CD4-positive, alpha-beta T cell treated with Interleukin-12 subunit alpha and Interleukin-12 subunit beta, for 1 hour (primary cell): ENCODE data around the gene C4orf51.
"Not testable (repeated sequence)": the region's sequence is repeated elsewhere in the genome, so short reads cannot be mapped to it uniquely, and the experiment has no call there.

Experiments used
- DNase-seq: peaks from one replicate; pipeline ENCODE4 v3.0.0-alpha.2; 2020

Gene C4orf51

DNA sequence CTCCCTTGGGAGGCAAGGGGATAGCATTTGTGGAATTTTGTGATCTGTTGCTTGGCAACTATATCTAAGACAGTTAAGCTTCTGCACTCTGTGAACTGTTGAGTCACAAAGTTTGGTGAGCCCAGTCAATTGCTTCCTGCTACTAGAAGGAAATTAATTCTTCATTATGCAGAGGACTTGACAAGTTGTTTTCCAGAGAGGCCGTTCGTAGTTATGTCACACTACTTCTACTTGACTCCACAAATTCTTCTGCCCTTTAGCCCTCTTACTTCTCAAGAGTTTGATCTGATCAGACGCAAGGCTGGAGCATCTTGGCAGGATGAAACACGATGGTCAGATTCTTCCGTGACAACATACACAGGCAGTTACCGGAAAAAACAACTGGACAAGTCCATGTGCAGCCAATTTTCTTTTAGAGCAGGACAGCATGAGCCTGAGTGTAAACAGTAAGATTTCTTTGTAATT lies at the start of gene C4orf51:
TSS of gene C4orf51 (plus strand) at position 156 of the 465 bp plus-strand sequence. CDS start at position 214, 58 bp downstream.
- no peak for DNase-seq

DNA sequence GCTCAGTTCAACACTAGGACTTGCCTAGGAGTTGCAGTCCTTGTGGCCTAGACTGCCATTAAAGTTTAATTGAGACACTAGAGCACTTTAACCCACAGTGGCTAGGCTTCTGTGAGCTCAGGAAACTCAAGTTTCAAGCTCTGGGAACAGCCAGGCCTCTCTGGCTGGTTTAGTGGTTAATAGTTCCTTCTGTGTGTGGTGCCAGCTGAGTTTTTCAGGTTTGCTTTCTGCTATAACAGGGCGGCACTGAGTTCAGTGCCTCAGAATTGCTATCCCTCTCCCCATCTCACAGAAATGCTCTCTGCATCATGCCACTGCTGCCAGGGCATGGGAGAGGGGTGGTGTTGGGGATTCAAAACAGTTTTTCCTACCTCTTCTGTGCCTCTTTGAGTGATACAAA lies 44.8 kb upstream of the C4orf51 start:
- DNase-seq: no peak

DNA sequence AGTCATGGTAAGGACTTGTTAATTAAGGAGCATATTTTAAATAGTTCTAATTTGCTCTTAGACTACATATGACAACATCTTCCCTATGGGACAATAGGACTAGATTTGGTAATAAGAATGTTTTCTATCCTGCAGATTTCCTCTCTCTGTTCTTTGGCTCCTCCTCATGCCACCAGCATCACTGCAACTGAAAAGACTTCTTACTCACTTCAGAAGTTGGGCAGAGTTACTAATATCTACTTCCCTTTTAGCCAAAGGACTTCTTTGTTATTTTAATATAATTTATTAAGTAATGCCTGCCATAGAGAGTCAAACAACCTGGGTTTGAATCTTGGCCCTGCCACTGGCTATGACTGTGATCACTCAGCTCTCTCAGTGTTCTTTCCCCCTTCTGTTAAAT lies 44.3 kb upstream of the C4orf51 start:
- no peak for DNase-seq

DNA sequence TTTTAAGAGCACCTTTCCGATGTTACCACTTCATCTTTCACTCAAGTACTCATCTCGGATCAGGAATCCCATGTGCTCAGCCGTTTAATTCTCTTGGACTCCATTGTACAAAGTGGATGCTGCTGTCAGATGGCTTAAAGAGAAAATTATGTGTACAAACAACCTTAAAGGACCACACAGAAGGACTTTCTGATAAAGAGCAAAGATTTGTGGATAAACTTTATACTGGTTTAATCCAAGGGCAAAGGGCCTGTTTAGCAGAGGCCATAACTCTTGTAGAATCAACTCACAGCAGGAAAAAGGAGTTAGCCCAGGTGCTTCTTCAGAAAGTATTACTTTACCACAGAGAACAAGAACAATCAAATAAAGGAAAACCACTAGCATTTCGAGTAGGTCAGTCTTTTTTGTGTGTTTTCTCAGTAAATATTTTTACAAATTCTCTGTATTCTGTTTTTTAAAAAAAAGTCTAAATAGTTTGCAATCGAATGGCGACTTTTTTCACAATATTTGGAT lies 40.7 kb upstream of the C4orf51 start:
- no peak for DNase-seq

DNA sequence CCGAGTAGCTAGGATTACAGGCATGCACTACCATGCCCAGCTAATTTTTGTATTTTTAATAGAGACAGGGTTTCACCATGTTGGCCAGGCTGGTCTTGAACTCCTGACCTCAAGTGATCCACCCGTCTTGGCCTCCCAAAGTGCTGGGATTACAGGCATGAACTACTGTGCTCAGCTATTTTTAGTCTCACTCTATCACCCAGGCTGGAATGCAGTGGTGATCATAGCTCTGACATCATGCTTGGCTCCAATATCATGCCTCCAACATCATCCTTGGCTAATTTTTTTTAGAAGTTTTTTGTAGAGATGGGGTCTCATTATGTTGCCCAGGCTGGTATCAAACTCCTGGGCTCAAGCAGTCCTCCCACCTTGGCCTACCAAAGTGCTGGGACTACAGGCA lies 39.7 kb upstream of the C4orf51 start:
- DNase-seq: not testable (repeated sequence)

DNA sequence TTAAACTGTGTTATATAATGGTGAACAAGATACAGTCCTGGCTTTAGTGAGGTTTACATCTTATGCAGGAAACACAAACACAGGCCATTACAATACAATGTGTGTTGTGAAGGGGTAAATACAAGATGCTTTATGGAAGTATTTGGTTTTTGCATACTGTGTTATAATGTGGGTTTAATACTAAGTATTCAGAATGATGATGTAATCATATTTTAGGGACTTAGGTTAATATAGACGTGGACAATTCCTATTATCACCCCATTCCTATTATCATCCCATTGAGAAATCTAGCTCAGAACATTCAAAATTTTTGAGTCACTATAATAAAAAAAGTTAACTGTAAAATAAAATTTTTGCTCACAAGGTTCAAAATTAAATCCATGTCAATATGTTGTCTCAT lies 36.7 kb upstream of the C4orf51 start:
- no peak for DNase-seq

DNA sequence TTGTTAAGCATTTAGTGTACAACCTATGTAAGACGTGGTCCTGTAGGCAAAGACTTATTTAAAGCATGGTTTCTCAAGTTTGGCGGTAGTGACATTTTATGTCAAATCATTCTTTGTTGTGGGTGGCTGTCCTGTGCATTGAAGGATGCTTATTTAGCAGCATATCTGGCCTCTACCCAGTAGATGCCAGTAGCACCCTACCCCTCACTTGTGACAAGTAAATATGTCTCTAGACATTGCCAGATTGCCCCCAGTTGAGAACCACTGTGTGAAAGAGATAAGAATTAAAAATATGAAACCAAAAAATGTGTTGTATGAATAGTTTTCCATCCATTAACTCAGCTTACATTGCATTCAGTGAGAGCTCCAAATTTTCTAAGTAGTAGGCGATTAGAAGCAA lies 35.2 kb upstream of the C4orf51 start:
- DNase-seq: no peak

DNA sequence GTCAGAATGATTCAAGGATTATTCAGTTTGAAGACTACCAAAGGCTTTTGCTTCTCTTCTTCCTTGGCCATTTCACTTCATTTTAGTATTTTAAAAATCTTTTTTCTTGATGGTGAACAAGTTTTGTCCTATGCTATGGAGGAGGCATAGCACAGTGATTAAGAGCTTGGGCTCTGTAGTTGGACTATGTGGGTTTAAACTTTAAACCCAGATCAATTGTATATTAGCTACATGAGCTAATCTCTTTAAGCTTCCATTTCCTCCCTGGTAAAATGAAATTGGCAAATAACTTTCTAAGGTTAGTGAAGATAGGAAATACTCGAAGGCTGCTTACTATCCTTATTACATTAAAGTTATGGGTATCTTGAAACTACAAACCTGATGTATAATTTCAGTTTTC lies 23.8 kb upstream of the C4orf51 start:
- no peak for DNase-seq

DNA sequence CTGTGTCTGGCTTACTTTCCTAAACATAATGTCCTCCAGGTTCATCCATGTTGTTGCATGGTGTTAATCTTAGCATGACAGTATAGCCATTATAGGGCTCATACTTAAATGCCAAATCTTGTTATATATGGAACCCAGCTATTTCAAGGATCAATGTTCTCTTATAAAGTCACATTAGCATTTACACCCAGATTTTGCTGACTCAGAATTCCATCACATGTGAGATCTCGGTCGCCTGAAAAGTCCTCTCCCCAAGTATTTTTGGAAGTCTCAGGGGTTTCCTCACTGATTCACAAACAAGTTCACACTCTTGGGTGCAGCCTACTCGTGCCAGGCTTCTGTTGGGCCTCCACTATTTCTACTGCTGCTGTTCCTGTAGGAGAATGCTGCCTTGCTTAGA lies 19.9 kb upstream of the C4orf51 start:
- no peak for DNase-seq

DNA sequence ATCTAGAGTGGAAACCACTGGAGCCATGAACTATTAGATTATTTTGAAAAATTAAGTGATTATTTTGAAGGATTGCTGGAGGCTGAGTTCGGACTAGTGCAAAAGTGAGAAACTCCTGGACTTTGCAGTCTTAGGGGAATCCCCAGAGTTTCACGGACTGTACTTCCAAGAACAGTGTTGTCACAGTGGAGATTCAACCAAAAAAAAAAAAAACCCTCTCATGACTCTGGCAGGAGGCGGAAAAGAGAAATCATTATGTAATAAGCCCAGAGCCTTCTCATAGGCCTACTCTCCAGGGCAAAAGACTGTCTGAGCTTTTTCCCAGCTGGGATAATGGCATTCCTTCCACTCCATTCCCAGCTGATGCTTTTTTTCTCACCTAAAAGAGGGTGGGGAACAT lies 16.8 kb upstream of the C4orf51 start:
- no peak for DNase-seq

DNA sequence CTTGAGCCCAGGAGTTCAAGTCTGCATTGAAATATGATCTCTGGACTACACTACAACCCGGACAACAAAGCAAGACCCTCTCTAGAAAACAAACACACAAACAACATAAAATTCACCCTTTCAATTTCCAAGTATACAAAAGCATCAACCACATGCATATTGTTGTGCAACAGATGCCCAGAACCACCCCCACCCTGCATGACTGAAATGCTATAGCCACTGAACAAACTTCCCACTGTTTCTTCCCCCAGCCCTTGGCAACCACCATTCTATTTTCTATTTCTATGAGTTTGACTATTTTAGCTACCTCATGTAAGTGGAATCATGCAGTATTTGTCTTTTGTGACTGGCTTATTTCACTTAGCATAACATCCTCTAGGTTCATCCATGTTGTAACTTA lies 14.2 kb upstream of the C4orf51 start:
- no peak for DNase-seq

DNA sequence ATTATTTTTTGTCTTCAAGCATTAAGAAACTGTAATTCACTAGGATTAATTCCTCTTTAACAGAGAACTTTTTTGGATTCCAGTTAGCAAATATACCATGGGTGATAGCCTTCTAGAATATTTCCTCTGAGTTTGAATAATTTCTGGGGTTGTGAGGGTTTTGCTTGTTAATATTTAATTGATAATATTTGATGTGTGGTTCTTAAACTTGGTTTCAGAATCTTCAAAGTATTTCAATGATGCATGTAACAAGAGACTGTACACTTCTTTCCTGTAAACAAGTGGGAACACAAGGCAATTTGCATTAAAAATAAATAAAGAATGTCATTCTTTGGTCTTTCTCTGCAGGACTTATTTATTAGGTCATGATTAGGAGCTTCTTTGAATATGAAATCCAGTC lies 9.5 kb upstream of the C4orf51 start:
- DNase-seq: no peak

DNA sequence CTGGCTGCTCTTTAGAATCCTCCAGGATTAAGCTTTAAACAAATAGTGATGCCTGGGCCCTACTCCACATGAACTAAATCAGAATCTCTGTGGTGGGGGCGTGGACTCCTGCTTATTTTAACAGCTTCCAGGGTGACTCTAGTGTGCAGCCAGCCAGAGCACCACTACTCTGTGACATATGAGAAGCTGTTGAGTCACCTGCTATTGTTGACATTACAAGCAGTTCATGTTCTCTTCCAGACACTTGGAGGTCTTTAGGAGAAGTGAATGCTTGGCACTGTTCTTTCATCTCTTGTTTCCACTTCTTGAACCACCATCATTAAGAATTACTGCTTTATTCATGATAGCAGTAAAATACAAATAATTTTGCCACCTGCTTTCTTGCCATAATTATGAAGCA lies 426 bp upstream of the C4orf51 start:
- no peak for DNase-seq

DNA sequence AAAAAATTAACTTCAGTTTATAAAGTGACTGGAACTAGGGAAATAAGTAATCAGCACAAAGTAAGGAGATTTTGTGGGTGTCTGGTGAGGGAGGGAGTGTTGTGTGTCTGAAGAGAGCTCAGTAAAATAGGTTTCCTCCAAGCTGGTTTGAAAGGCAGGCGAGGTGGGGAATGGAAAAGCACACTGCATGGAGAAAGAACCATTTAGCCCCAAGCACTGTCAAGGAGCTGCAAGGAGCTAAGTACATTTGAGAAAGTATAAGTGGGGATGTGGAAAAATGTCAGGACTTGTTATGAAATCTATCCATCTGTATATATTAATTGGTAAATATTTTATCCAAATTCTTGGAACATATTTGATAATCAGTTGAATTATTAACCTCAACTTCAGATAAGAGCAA lies 956 bp downstream of the C4orf51 start:
- no peak for DNase-seq

DNA sequence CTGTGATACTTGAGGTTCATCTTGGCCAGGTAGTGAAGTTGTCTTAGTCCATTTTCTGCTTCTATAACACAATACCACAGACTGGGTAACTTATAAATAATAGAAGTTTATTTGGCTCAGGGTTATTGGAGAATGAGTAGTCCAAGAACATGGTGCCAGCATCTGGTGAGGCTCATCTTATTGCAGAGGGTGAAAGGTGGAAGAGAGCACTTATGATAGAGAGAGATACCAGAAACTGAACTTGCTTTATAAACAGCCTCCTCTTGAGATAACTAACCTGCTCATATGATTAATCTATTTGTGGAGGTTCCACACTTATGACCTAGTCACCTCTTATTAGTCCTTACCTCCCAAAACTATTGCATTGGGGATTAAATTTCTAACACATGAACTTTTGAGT lies 1.6 kb downstream of the C4orf51 start:
- no peak for DNase-seq

DNA sequence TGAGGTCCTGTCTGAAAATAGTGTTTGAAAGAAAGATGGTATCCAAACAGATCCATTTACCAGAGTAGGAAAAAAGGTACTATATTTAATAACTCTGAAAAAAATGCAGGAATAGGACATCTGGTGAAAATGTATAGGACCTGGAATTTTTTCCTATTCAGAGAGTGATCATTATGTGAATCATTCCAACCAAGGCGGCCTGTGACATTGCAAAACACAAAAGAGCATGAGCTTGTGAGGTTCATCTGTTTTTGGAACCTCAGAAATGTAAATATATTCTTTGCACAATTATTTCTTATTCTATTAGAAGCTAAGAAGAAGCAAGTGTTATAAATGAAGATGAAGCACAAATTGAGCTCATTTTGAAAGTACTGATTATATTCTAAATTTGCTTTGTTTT lies 2.0 kb downstream of the C4orf51 start:
- no peak for DNase-seq

DNA sequence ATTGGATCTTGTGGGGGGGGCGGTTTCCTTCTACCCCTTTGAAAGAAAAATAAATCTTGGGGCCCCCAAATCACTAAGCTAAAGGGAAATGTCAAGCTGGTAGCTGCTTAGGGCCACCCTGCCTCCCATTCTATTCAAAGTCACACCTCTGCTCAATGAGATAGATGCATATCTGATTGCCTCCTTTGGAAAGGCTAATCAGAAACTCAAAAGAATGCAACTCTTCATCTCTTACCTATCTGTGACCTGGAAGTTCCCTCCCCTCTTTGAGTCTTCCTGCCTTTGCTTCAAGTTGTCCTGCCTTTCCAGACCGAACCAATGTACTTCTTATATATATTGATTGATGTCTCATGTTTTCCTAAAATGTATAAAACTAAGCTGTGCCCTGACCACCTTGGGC lies 7.0 kb downstream of the C4orf51 start:
- no peak for DNase-seq

DNA sequence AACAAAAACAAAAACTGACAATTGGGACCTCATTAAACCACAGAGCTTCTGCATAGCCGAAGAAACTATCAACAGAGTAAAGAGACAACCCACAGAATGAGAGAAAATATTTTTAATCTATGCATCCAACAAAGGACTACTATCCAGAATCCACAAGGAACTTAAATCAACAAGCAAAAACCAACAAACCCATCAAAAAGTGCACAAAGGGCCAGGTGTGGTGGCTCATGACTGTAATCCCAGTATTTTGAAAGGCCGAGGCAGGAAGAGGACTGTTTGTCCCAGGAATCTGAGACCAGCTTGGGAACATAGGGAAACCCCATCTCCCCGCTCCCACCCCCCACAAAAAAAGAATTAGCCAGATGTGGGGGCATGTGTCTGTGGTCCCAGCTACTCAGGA lies 10.7 kb downstream of the C4orf51 start:
- DNase-seq: no peak

DNA sequence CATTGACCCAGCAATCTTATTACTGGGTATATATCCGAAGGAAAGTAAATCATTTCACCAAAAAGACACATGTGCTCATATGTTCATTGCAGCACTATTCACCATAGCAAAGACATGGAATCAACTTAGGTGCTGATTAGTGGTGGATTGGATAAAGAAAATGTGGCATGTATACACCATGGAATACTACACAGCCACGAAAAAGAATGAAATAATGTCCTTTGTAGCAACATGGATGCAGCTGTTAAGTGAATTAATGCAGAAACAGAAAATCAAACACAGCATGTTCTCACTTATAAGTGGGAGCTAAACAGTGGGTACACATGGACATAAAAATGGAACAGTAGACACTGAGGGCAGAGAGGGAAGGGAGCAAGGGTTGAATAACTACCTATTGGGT lies 11.5 kb downstream of the C4orf51 start:
- DNase-seq: not testable (repeated sequence)

DNA sequence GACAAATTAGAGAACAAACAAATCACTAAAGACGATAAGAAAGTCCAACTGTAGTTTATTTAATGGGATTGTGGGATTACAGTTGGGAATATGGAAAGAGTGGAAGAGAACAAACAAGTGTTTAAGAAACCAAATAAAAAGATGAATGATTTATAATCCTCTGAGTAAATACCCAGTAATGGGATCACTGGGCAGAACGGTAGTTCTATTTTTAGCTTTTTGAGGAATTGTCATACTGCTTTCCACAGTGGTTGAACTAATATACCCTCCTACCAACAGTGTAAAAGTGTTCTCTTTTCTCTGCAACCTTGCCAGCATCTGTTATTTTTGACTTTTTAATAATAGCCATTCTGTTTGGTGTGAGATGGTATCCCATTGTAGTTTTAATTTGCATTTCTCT lies 15.0 kb downstream of the C4orf51 start:
- no peak for DNase-seq

DNA sequence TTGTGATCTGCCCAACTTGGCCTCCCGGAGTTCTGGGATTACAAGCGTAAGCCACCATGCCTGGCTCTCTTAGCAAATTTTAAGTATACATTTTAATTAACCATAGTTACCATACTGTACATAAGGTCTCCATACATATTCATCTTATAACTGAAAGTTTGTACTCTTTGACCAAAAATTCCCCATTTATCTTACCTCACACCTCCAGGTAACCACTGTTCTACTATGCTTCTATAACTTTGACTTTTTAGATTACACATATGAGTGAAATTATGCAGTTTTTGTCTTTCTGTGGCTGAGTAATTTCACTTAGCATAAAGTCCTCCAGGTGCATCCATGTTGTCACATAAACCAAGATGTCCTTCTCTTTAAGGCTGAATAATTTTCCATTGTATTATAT lies 17.4 kb downstream of the C4orf51 start:
- DNase-seq: no peak

DNA sequence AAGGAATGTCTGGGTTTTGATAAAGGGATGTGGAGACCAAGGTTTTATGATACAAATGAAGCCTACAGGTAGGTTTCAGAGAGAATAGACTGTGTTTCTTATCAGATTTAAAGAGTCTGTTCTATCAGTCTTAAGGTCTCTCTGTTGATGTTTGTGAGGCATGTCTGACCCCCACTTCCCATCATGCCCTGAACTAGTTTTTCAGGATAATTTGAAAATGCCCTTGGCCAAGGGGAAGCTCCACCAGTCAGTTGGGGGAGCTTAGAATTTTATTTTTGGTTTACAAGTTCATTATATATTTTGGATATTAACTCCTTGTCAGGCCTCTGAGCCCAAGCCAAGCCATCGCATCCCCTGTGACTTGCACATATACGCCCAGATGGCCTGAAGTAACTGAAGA lies 18.6 kb downstream of the C4orf51 start:
- no peak for DNase-seq

DNA sequence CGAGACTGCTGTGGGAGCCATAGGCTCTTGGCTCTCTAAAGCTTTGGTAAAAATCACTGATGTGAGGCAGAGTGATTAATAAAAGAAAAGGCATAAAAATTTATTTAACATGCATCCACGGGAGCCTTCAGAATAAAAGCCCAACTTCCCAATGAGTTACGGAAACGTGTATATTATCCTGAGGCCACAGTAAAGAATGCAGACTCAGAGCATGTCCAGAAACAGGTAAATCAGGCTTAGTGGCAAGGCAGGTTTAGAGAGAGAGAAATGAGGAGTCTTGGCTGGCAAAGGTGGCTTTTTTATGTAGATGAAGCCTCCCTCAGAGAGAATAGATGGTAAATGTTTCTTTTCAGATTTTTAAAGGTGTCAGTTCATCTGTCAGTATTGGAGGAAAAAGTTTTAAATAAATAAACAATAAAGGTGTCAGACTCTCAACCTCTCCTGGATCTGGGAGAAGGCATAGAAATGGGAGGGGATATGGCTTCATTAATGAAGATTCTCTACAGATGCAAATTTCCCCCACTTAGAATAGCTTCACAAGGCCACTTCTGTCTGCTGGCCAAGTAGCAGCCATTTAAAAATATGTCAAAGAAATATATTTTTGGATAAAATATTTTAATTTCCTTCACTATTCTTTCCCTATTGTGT lies 24.0 kb downstream of the C4orf51 start:
- no peak for DNase-seq

DNA sequence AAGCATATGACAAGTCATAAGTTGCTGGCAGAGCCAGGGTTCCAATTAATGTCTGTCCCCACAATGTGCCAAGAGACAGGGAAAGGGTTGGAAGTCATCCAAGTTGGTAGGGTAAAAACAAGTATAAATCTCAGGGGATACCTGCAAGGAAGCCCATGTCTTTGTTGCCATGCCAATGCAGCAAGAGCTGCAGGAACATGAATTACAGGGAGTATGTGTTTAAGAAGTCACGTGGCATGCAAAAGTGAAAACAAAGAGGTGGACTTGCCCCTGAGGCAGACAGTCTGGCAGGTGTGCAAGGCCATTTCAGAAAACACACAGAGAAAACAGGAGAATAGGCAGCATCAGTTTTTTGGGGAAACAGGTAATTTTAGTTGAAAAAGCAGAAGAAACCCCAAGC lies 29.4 kb downstream of the C4orf51 start:
- DNase-seq: no peak

DNA sequence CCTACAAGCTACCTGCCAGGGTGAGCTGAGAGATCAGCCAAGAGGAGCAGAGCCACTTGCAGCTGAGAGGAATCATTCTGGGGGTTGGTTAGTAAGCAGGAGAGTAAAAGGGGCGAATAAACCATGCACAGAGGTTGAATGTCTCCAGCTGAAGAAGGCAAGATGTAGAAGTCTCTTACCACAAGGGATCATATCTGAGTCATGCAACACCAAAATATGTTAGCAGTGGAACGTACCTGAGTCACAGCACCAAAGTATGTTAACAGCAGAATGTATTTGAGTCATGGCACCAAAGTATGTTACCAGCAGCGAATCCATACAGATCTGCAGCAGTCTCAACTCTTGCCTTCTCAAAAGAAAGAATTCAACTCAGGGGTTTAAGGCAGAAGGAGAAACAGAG lies 29.9 kb downstream of the C4orf51 start:
- no peak for DNase-seq
